HG02759 (cell line): ENCODE measurements around the gene DCTPP1.
"Not testable (repeated sequence)": the region's sequence is repeated elsewhere in the genome, so short reads cannot be mapped to it uniquely, and the experiment has no call there.

ENCODE experiments used
- ATAC-seq: cut with Tn5 transposase; IDR thresholded peaks from one replicate; pipeline ENCODE4 v1.9.1; 2021; ENCODE audit warnings: mild to moderate bottlenecking, moderate library complexity; ENCODE audit not compliant: unreplicated experiment

DCTPP1 gene

GRCh38 chr16:30429678-30430427, at the start of gene DCTPP1:
Gene DCTPP1 (minus strand): TSS chr16:30430030. CDS start chr16:30429980, 50 bp downstream.
- peak; percentile 96 for ATAC-seq

- no peak for ATAC-seq
These were observed 49.1 kb upstream of the DCTPP1 start for GRCh38 chr16:30478766-30479478.

- ATAC-seq: not testable (repeated sequence)
These were observed 47.9 kb upstream of the DCTPP1 start for GRCh38 chr16:30477773-30478172.

GRCh38 chr16:30476991-30477390, 47.2 kb upstream of the DCTPP1 start:
- no peak for ATAC-seq

DNA sequence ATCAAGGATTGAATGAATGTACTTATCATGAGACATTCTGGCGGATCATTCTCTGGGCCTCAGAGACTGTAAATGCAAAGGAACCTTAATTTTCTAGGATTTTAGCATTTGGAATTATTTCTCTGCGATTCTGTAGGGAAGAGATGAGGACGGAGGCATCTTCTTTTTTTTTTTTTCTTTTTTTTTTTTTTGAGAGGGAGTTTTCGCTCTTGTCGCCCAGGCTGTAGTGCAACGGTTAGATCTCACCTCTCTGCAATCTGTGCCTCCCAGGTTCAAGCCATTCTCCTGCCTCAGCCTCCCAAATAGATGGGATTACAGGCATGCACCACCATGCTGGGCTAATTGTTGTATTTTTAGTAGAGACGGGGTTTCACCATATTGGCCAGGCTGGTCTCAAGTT, 44.9 kb upstream of the DCTPP1 start:
- no peak for ATAC-seq

GRCh38 chr16:30474074-30474452, 44.2 kb upstream of the DCTPP1 start:
- ATAC-seq: no peak

GRCh38 chr16:30473231-30474073, 43.6 kb upstream of the DCTPP1 start:
- ATAC-seq: peak; percentile 38

DNA sequence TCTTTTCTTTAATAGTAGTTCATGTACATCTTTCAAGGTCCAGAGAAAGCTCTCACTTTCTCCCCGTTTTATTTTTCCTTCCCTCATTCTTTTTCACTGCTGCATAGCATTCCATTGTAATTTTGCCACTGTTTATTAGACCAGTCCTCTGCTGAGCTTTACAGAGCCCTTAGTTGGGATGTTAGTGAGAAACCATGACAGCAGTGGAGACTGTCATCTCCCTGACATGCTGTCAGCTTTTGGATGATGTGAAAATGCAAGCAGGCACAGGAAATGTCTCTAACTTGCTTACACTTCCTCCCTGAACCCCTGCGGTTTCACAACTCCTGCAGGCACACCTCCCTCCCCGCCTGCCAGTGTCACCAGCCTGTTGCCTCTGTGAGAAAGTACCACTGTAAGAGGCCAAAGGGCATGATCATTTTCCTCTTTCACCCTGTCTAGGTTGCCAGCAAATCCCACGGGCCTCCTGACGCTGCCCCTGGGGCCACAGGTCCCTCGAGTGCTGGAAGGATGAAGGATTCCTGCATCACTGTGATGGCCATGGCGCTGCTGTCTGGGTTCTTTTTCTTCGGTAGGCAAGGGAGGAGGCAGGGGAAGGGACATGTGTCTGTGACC, 42.6 kb upstream of the DCTPP1 start, which contains the start of gene ITGAL:
Gene ITGAL, plus strand, starts transcription at position 415 of the 615 bp plus-strand sequence. Its CDS starts 96 bp downstream, at position 511.
- peak; percentile 59 for ATAC-seq

DNA sequence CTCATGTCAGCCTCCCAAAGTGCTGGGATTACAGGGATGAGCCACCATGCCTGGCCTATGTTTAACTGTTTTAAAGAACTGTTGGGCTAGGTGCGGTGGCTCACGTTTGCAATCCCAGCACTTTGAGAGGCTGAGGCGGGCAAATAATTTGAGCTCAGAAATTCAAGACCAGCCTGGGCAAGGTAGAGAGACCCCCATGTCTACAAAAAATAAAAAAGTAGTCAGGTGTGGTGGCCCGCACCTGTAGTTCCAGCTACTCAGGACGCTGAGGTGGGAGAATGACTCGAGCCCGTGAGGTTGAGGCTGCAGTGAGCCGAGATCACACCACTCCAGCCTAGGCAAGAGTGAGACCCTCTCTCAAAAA, 40.8 kb upstream of the DCTPP1 start:
- no peak for ATAC-seq

DNA sequence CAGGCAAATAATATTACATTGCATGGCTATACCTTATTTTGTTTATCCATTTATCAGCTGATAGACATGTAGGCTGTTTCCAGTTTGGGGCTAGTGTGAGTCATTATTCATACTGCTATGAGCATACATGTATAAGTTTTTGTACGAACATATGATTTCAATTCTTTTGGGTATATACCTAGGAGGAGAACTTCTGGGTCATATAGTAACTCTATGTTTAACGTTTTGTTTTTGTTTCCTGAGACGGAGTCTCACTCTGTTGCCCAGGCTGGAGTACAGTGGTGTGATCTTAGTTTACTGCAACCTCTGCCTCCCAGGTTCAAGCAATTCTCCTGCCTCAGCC, 40.3 kb upstream of the DCTPP1 start:
- ATAC-seq: no peak

DNA sequence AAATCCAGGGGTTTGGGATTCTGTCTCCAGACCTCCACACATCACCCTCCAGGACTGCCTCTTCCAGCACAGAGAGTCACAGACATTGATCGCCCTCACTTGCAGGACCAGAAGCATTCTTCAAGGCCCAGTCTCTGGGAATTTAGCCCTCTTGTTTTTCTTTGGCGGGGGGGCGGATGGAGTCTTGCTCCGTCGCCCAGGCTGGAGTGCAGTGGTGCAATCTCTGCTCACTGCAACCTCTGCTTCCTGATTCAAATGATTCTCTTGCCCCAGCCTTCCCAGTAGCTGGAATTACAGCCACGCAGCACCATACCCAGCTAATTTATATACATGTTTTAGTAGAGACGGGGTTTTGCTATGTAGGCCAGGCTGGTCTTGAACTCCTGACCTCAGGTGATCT, 34.2 kb upstream of the DCTPP1 start:
- ATAC-seq: no peak

DNA sequence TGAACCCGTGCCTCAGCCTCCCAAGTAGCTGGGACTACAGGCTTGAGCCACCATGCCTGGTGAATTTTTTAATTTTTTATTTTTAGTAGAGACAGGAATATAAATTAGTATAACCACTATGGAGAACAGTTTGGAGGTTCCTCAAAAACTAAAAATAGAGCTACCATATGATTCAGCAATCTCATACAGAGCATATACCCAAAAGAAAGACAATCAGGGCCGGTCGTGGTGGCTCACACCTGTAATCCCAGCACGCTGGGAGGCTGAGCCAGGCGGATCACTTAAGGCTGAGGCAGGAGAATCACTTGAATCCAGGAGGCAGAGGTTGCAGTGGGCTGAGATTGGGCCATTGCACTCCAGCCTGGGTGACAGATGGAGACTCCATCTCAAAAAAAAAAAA, 31.6 kb upstream of the DCTPP1 start:
- not testable (repeated sequence) for ATAC-seq

DNA sequence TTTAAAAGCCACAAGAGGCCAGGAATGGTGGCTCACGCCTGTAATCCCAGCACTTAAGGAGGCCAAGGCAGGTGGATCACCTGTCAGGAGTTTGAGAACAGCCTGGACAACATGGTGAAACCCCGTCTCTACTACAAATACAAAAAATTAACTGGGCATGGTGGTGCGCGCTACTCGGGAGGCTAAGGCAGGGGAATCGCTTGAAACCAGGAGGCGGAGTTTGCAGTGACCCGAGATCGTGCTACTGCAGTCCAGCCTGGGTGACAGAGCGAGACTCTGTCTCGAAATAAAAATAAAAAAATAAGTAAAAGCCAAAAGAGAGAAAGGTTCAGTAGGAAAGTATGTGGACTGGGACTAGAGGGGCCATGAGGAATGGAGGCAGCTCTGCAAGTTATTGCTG, 29.6 kb upstream of the DCTPP1 start:
- ATAC-seq: no peak

DNA sequence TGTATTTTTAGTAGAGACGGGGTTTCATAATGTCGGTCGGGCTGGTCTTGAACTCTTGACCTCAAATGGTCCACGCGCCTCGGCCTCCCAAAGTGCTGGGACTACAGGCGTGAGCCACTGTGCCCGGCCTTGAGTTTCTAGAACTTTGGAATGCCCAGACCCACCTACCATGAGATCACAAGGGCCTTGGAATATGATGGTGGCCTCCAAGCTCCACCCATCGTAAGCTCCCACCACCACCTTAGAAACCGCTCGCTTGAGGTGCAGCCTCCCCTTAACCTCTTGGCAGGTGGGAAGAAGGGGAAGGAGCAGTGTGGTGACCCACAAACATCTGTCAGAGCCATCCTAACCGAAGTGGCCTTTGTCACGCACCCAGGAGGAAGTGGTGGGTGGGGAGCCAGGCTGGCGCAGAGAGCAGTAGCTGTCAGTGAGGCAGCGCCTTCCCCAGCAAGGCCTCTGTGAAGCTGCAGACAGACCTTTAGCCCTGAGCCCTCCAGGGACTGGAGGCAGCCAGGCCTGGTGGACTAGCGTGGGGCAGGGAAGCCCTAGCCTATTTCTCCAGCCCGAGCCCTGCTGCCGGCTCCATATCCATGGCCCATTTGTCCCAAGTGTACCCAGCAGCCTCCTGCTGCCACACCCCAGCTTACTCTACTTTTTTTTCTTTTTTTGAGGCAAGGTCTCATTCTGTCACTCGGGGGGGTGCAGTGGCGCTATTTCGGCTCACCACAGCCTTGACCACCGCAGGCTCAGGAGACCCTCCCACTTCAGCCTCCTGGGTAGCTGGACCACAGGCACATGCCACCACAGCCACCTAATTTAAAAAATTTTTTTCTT, 28.9 kb upstream of the DCTPP1 start:
- ATAC-seq: peak; percentile 92

- no peak for ATAC-seq
These were observed 28.1 kb upstream of the DCTPP1 start for GRCh38 chr16:30457743-30458560.

DNA sequence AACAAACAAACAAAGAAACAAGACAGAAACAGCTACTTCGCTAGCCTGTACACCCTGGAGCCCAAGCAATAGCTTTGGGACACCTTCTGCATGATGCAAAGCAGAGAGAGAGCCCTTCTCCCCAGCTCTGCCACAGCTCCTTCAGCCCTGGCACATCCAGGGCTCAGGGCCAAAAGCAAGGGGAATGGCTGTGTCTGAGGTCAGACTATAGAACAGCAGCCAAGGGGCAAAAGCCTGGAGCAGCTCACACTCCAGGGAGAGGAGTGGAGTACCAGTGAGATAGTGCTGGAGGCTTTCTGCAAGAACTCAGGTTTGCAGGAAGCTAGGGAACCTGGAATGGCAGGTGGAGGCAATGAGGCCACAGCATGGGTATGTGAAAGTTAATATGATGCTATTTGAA, 27.4 kb upstream of the DCTPP1 start:
- no peak for ATAC-seq

- no peak for ATAC-seq
These were observed 26.5 kb upstream of the DCTPP1 start for GRCh38 chr16:30456302-30456701.

GRCh38 chr16:30452709-30453580, 23.1 kb upstream of the DCTPP1 start:
- ATAC-seq: not testable (repeated sequence)

DNA sequence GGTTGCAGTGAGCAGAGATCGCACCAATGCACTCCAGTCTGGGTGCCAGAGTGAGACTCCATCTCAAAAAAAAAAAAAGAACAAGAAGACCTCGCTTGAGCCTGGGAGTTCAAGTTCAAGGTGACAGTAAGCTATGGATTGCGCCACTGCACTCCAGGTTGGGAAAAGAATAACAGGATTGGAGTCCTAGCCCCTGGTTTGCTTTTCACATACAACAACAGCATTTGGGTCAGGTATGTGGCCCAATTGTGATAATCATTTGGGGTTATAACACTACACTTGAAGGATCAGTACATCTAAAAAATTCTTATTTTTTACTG, 19.2 kb upstream of the DCTPP1 start:
- no peak for ATAC-seq
